Measurements from ENCODE around the gene LRRC59. TPM values are rescaled to one million over a fixed set of nuclear protein-coding genes. Genes with fewer than 3 reads are reported as not detected.

LRRC59 gene
- total and polyA plus RNA-seq, 2 donors (not counting 1 experiment from before 2014, with no cell fraction given), result 27.7 to 31.2 TPM

- Mint-ChIP-seq H3K4me1 (peaks cover 40% of the 10 kb centered on the region), H3K9me3 (ENCODE audit: insufficient read depth) (no peaks in the 10 kb centered on the region), H3K27ac (no peak overlapping the region), H3K4me3 (no peak overlapping the region), H3K27me3 (no peaks in the 10 kb centered on the region)
- DNase-seq (no peak), ATAC-seq (ENCODE audit: low read depth) (no peak)
- WGBS (ENCODE audit: insufficient coverage), result 98% methylated on average over 6 of the region's 6 CpGs
- peaks cover 25 to 27% of the 10 kb centered on the region in 2 donors for H3K4me1 ChIP-seq (ENCODE audit: control insufficient read depth in 2 of 2, insufficient read depth in 2 of 2, low read length in 2 of 2)
- H3K36me3 ChIP-seq (replicated peaks in 1 of 2; ENCODE audit: control extremely low read depth in 1 of 2, control insufficient read depth in 1 of 2, extremely low read depth in 1 of 2, insufficient read depth in 2 of 2, low read length in 1 of 2), result peaks cover 29 to 72% of the 10 kb centered on the region in 2 experiments
- ChIA-PET CTCF (interaction anchor here (1.2 kb wide), 1 partner anchor 31 kb away, joined by 3 read pairs; no protein-coding TSS in a partner anchor), POLR2A (no interaction called here)
- peaks cover 34% of the 10 kb centered on the region for H4K20me1 ChIP-seq (ENCODE audit: control insufficient read depth, insufficient read depth, low read length, poor library complexity, severe bottlenecking)
- no peak overlapping the region for H2AFZ ChIP-seq (ENCODE audit: insufficient read depth, low read depth, low read length, poor library complexity, severe bottlenecking)
- H3K4me3 ChIP-seq (ENCODE audit: control extremely low read depth in 1 of 5, extremely low read depth in 1 of 5, insufficient read depth in 1 of 5, low read depth in 2 of 5, low read length in 4 of 5), result no peak overlapping the region
- no peak overlapping the region for H3K9ac ChIP-seq (ENCODE audit: low read length)
- intact Hi-C loops (cut with micrococcal nuclease), result no loop called here
- no peak overlapping the region for H3K4me2 ChIP-seq (replicated peaks; ENCODE audit: low read depth, low read length, poor library complexity, severe bottlenecking)
- no peaks in the 10 kb centered on the region for H3K27me3 ChIP-seq (replicated peaks in 1 of 4; ENCODE audit: control extremely low read depth in 1 of 4, control insufficient read depth in 3 of 4, insufficient read depth in 4 of 4, low read length in 3 of 4)
- no peak overlapping the region for H3K27ac ChIP-seq (ENCODE audit: low read length in 2 of 2)
- H3K9me3 ChIP-seq (ENCODE audit: control extremely low read depth in 1 of 3, control insufficient read depth in 2 of 3, insufficient read depth in 1 of 3, low read length in 2 of 3), result no peaks in the 10 kb centered on the region
- no peak for TF ChIP-seq EZH2 (IDR thresholded peaks at IDR 0.05; ENCODE audit: borderline replicate concordance, insufficient read depth, low read depth, low read length, poor library complexity, severe bottlenecking)
- TF ChIP-seq, protein P1, sequence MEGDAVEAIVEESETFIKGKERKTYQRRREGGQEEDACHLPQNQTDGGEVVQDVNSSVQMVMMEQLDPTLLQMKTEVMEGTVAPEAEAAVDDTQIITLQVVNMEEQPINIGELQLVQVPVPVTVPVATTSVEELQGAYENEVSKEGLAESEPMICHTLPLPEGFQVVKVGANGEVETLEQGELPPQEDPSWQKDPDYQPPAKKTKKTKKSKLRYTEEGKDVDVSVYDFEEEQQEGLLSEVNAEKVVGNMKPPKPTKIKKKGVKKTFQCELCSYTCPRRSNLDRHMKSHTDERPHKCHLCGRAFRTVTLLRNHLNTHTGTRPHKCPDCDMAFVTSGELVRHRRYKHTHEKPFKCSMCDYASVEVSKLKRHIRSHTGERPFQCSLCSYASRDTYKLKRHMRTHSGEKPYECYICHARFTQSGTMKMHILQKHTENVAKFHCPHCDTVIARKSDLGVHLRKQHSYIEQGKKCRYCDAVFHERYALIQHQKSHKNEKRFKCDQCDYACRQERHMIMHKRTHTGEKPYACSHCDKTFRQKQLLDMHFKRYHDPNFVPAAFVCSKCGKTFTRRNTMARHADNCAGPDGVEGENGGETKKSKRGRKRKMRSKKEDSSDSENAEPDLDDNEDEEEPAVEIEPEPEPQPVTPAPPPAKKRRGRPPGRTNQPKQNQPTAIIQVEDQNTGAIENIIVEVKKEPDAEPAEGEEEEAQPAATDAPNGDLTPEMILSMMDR (IDR thresholded peaks at IDR 0.05), result no peak
- H3K79me2 ChIP-seq (ENCODE audit: control insufficient read depth, insufficient read depth, low read length), result peaks cover 37% of the 10 kb centered on the region
These were observed 4.7 kb downstream of the LRRC59 start for GRCh38 chr17:50392621-50393020.

- Histone ChIP-seq H3K27ac (ENCODE audit: low read length in 2 of 2) (no peak overlapping the region), H3K4me2 (replicated peaks; ENCODE audit: low read depth, low read length, poor library complexity, severe bottlenecking) (no peak overlapping the region), H3K79me2 (ENCODE audit: control insufficient read depth, insufficient read depth, low read length) (peaks cover 8% of the 10 kb centered on the region), H3K4me3 (ENCODE audit: control extremely low read depth in 1 of 5, extremely low read depth in 1 of 5, insufficient read depth in 1 of 5, low read depth in 2 of 5, low read length in 4 of 5) (no peak overlapping the region), H3K9ac (ENCODE audit: low read length) (no peak overlapping the region), H3K36me3 (replicated peaks in 1 of 2; ENCODE audit: control extremely low read depth in 1 of 2, control insufficient read depth in 1 of 2, extremely low read depth in 1 of 2, insufficient read depth in 2 of 2, low read length in 1 of 2) (peaks cover 48 to 96% of the 10 kb centered on the region in 2 experiments), H3K27me3 (replicated peaks in 1 of 4; ENCODE audit: control extremely low read depth in 1 of 4, control insufficient read depth in 3 of 4, insufficient read depth in 4 of 4, low read length in 3 of 4) (no peaks in the 10 kb centered on the region), H4K20me1 (ENCODE audit: control insufficient read depth, insufficient read depth, low read length, poor library complexity, severe bottlenecking) (peaks cover 20% of the 10 kb centered on the region), H3K4me1 (ENCODE audit: control insufficient read depth in 2 of 2, insufficient read depth in 2 of 2, low read length in 2 of 2) (peaks cover 6 to 8% of the 10 kb centered on the region in 2 donors), H2AFZ (ENCODE audit: insufficient read depth, low read depth, low read length, poor library complexity, severe bottlenecking) (no peak overlapping the region), H3K9me3 (ENCODE audit: control extremely low read depth in 1 of 3, control insufficient read depth in 2 of 3, insufficient read depth in 1 of 3, low read length in 2 of 3) (no peaks in the 10 kb centered on the region)
- DNase-seq (no peak), ATAC-seq (ENCODE audit: low read depth) (no peak)
- TF ChIP-seq EZH2 (IDR thresholded peaks at IDR 0.05; ENCODE audit: borderline replicate concordance, insufficient read depth, low read depth, low read length, poor library complexity, severe bottlenecking), result no peak
- TF ChIP-seq, protein P1 (IDR thresholded peaks at IDR 0.05), result no peak
- H3K9me3 Mint-ChIP-seq (ENCODE audit: insufficient read depth), result no peaks in the 10 kb centered on the region
- no peaks in the 10 kb centered on the region for H3K27me3 Mint-ChIP-seq
- no peak overlapping the region for H3K27ac Mint-ChIP-seq
- no CpG with 5 or more reads among the region's 6 CpGs for WGBS (ENCODE audit: insufficient coverage)
- CTCF ChIA-PET, result interaction anchor here (2.9 kb wide), 1 partner anchor 28 kb away, joined by 12 read pairs; no protein-coding TSS in a partner anchor
- POLR2A ChIA-PET, result no interaction called here
- peaks cover 18% of the 10 kb centered on the region for H3K4me1 Mint-ChIP-seq
- intact Hi-C loops (cut with micrococcal nuclease), result no loop called here
- H3K4me3 Mint-ChIP-seq, result no peak overlapping the region
These were observed 7.8 kb downstream of the LRRC59 start for GRCh38 chr17:50389534-50389933.

All from B cell (primary cell).